ENCODE measurements around the gene NFATC1. TPM values are rescaled to one million over a fixed set of nuclear protein-coding genes. Genes with fewer than 3 reads are reported as not detected.
A peak's percentile ranks its signal among the peaks of the same experiment; 100 is the strongest.

NFATC1 gene
- total and polyA plus RNA-seq, 5 donors = 14.7 to 25.3 (median 20.3) TPM

DNA sequence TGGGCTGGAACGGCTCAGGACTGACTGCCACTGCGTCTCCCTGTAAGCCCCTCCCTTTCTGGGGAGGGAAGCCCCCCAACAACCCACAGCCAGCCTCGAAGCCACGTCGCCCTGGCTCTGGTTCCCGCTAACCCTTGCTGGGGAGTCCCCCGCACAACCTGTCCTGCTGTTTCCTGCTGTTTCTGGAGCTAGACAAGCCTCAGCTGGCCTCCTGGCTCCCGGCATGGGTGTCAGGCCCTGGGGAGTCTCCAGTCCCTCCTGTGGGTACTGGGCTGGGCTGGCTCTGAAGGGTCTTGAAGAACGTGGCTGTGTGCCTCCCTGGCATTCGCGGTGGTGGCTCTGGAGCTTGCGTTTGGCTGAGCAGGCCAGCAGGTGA is 20.9 kb downstream of the NFATC1 start:
- WGBS = 92% methylated on average over 12 of the region's 12 CpGs
- no peaks in the 10 kb centered on the region for H3K27me3 ChIP-seq (ENCODE audit: control insufficient read depth, insufficient read depth)
- H3K27ac ChIP-seq (ENCODE audit: low read length) = no peak overlapping the region
- H3K9me3 ChIP-seq (ENCODE audit: control insufficient read depth, low read length) = no peaks in the 10 kb centered on the region
- H3K4me1 ChIP-seq (ENCODE audit: control insufficient read depth, insufficient read depth, low read length) = no peaks in the 10 kb centered on the region
- H3K4me3 ChIP-seq (ENCODE audit: low read length) = no peak overlapping the region
- intact Hi-C loops (cut with DNase I) = no loop called here
- no peak for ATAC-seq
- peak in 2 of 3 donors; percentile 9 to 37 for DNase-seq

DNA sequence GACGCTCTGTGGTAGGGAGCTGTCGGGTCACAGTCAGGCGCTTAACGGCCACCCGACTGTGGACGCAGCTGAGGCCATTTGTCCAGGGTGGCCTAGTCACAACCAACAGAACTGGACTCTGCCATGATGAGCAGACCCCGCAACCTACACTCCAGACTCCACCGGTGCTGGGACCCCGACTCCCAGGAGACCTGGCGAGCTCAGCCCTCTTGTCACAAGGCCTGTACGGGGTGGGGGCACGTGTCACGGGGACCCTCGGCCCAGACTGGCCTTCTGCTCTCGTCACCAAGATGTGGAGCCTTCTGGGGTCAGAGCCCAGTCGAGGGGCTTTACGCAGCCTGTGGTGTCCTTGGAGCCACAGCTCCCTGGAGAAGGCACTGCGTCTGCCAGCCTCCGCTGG is 22.5 kb downstream of the NFATC1 start:
- Histone ChIP-seq H3K4me1 (ENCODE audit: control insufficient read depth, insufficient read depth, low read length) (no peaks in the 10 kb centered on the region), H3K27ac (ENCODE audit: low read length) (no peak overlapping the region), H3K27me3 (ENCODE audit: control insufficient read depth, insufficient read depth) (no peaks in the 10 kb centered on the region), H3K9me3 (ENCODE audit: control insufficient read depth, low read length) (no peaks in the 10 kb centered on the region), H3K4me3 (ENCODE audit: low read length) (no peak overlapping the region)
- intact Hi-C loops (cut with DNase I) = no loop called here
- WGBS = 94% methylated on average over 19 of the region's 19 CpGs
- DNase-seq (peak in 2 of 3 donors; percentile 9 to 33), ATAC-seq (no peak)

GRCh38 chr18:79418642-79419041 is 22.9 kb downstream of the NFATC1 start:
- H3K4me1 ChIP-seq (ENCODE audit: control insufficient read depth, insufficient read depth, low read length) = no peaks in the 10 kb centered on the region
- no peaks in the 10 kb centered on the region for H3K9me3 ChIP-seq (ENCODE audit: control insufficient read depth, low read length)
- no peak overlapping the region for H3K4me3 ChIP-seq (ENCODE audit: low read length)
- intact Hi-C loops (cut with DNase I) = no loop called here
- DNase-seq = peak in 2 of 3 donors; percentile 35 to 62
- H3K27me3 ChIP-seq (ENCODE audit: control insufficient read depth, insufficient read depth) = no peaks in the 10 kb centered on the region
- no peak for ATAC-seq
- WGBS = 81% methylated on average over 11 of the region's 11 CpGs
- no peak overlapping the region for H3K27ac ChIP-seq (ENCODE audit: low read length)

DNA sequence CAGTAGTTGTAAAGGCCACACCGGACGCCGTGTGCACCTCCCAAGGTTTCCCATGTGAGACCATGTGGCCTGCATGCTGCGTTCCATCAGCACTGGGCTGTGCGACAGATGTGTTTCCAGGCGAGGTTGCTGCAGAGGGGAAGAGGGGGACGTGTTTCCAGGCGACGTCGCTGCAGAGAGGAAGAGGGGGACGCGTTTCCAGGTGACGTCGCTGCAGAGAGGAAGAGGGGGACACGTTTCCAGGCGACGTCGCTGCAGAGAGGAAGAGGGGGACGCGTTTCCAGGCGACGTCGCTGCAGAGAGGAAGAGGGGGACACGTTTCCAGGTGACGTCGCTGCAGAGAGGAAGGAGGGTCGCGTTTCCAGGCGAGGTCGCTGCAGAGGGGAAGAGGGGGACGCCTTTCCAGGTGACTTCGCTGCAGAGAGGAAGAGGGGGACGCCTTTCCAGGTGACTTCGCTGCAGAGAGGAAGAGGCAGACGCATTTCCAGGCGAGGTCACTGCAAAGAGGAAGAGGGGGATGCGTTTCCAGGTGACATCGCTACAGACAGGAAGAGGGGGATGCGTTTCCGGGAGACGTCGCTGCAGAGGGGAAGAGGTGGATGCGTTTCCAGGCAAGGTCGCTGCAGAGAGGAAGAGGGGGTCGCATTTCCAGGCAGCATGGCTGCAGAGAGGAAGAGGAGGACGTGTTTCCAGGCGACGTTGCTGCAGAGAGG is 24.5 kb downstream of the NFATC1 start:
- Histone ChIP-seq H3K9me3 (ENCODE audit: control insufficient read depth, low read length) (no peaks in the 10 kb centered on the region), H3K27me3 (ENCODE audit: control insufficient read depth, insufficient read depth) (no peaks in the 10 kb centered on the region), H3K27ac (ENCODE audit: low read length) (no peak overlapping the region), H3K4me1 (ENCODE audit: control insufficient read depth, insufficient read depth, low read length) (no peaks in the 10 kb centered on the region), H3K4me3 (ENCODE audit: low read length) (no peak overlapping the region)
- peak in 2 of 3 donors; percentile 25 to 30 for DNase-seq
- no peak for ATAC-seq
- WGBS = 75% methylated on average over 48 of the region's 48 CpGs
- intact Hi-C loops (cut with DNase I) = no loop called here

- Histone ChIP-seq H3K27ac (ENCODE audit: low read length) (no peak overlapping the region), H3K27me3 (ENCODE audit: control insufficient read depth, insufficient read depth) (no peaks in the 10 kb centered on the region), H3K9me3 (ENCODE audit: control insufficient read depth, low read length) (no peaks in the 10 kb centered on the region), H3K4me3 (ENCODE audit: low read length) (no peak overlapping the region), H3K4me1 (ENCODE audit: control insufficient read depth, insufficient read depth, low read length) (no peaks in the 10 kb centered on the region)
- WGBS = 89% methylated on average over 26 of the region's 26 CpGs
- peak; percentile 36 to 46 (median 43) for DNase-seq
- intact Hi-C loops (cut with DNase I) = no loop called here
- ATAC-seq = no peak
Observed at GRCh38 chr18:79421275-79421857, 25.6 kb downstream of the NFATC1 start.

DNA sequence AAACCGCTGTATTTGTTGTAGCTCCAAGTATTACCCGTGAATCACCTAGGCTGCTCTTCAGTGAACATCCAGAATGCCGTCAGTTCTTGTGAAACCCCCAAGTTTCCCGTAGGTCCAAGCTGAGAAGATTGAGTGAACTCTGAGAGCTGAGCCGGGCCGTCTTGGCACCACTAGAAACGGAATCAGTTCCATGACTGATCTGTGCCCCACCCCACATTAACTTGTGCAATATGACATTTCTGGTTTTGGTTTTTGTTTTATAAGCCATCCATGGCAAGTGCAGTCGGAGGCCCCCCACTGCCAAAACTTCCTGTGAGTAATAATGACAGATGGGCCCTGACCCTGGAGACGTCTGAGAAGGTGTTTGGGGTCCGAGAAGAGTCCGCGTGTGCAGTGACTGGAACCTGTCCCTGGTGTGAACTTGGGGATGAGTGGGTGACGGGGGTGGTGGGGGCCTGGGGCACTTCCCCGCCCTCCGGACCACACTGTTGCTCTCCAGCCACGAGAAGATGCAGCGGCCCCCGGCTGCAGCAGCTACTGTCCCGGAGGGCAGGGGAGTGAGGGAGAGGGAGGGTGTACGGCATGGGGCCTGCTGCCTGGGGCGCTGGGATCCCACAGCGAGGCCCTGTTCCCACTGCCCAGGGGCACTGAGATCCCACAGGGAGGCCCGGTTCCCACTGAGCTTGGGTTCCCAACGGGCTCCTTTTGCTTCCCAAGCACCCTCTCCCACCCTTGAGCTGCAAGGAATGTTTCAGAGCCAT is 26.5 kb downstream of the NFATC1 start:
- no peak overlapping the region for H3K4me3 ChIP-seq (ENCODE audit: low read length)
- no peaks in the 10 kb centered on the region for H3K9me3 ChIP-seq (ENCODE audit: control insufficient read depth, low read length)
- H3K4me1 ChIP-seq (ENCODE audit: control insufficient read depth, insufficient read depth, low read length) = no peaks in the 10 kb centered on the region
- peak; percentile 30 to 59 (median 42) for DNase-seq
- no peak for ATAC-seq
- H3K27ac ChIP-seq (ENCODE audit: low read length) = no peak overlapping the region
- intact Hi-C loops (cut with DNase I) = no loop called here
- WGBS = 88% methylated on average over 24 of the region's 24 CpGs
- no peaks in the 10 kb centered on the region for H3K27me3 ChIP-seq (ENCODE audit: control insufficient read depth, insufficient read depth)

DNA sequence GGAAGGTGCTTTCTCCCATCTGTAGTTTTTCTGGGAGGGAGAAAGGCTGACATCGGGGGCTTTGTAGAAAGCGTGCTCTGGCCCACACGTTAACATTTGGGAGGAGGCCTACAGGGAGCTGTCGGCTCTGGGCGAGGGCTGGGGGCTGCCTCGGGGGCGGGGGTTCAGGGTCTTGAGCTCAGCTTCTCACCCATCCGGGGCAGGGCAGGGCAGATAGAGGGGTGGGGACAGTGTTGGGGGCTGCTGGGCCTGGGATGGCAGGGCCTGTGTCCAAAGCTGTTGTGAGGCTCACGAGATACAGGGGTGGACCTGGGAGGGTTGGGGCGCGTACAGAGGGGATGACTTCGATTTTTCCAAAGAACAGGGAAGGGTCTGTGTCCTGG is 27.0 kb downstream of the NFATC1 start:
- peak in 2 of 3 donors; percentile 40 to 62 for DNase-seq
- H3K4me1 ChIP-seq (ENCODE audit: control insufficient read depth, insufficient read depth, low read length) = no peaks in the 10 kb centered on the region
- WGBS = 89% methylated on average over 12 of the region's 12 CpGs
- H3K27me3 ChIP-seq (ENCODE audit: control insufficient read depth, insufficient read depth) = no peaks in the 10 kb centered on the region
- no peak overlapping the region for H3K4me3 ChIP-seq (ENCODE audit: low read length)
- H3K9me3 ChIP-seq (ENCODE audit: control insufficient read depth, low read length) = no peaks in the 10 kb centered on the region
- no peak for ATAC-seq
- H3K27ac ChIP-seq (ENCODE audit: low read length) = no peak overlapping the region
- intact Hi-C loops (cut with DNase I) = no loop called here

- peak; percentile 2 to 3 for ATAC-seq
- no peak overlapping the region for H3K27ac ChIP-seq (ENCODE audit: low read length)
Observed at GRCh38 chr18:79423211-79424007, 27.7 kb downstream of the NFATC1 start.

GRCh38 chr18:79424008-79424565 is 28.4 kb downstream of the NFATC1 start:
- ATAC-seq (peak; percentile 93 to 94), DNase-seq (peak; percentile 89 to 92 (median 91))
- Histone ChIP-seq H3K4me1 (ENCODE audit: control insufficient read depth, insufficient read depth, low read length) (no peaks in the 10 kb centered on the region), H3K27ac (ENCODE audit: low read length) (no peak overlapping the region), H3K4me3 (ENCODE audit: low read length) (no peak overlapping the region), H3K27me3 (ENCODE audit: control insufficient read depth, insufficient read depth) (no peaks in the 10 kb centered on the region), H3K9me3 (ENCODE audit: control insufficient read depth, low read length) (no peaks in the 10 kb centered on the region)
- intact Hi-C loops (cut with DNase I) = no loop called here
- 58% methylated on average over 30 of the region's 30 CpGs for WGBS

More at GRCh38 chr18:79423211-79424007, 27.7 kb downstream of the NFATC1 start:
- intact Hi-C loops (cut with DNase I) = no loop called here
- WGBS = 82% methylated on average over 26 of the region's 26 CpGs
- DNase-seq = peak in 2 of 3 donors; percentile 52 to 58
- Histone ChIP-seq H3K4me3 (ENCODE audit: low read length) (no peak overlapping the region), H3K27me3 (ENCODE audit: control insufficient read depth, insufficient read depth) (no peaks in the 10 kb centered on the region), H3K4me1 (ENCODE audit: control insufficient read depth, insufficient read depth, low read length) (no peaks in the 10 kb centered on the region), H3K9me3 (ENCODE audit: control insufficient read depth, low read length) (no peaks in the 10 kb centered on the region)

DNA sequence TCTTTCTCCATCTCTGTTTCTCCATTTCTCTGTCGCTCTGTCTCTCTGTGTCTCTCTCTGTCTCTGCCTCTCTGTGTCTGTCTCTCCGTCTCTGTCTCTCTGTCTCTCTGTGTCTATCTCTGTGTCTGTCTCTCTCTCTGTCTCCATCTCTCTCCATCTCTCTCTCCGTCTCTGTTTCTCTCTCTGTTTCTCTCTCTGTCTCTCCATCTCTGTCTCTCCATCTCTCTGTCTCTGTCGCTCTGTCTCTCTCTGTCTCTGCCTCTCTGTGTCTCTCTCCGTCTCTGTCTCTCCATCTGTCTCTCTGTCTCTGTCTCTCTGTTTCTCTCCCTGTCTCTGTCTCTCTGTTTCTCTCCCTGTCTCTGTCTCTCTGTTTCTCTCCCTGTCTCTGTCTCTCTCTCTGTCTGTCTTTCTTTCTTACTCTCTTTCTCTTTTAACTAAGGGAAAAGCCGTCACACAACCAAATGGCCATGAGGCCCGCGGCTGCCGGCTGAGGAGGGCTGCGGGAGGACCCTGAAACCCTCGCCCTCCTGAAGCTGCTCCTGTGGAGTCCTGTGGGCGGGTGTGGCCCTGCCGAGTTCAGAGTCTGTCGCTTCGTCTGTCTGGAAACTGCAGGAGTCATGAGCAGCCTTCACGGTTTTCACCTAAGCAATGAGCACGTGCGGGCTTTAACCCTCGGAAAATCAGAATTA is 29.3 kb downstream of the NFATC1 start:
- ATAC-seq (no peak), DNase-seq (peak in 2 of 3 donors; percentile 28 to 49)
- Histone ChIP-seq H3K27ac (ENCODE audit: low read length) (no peak overlapping the region), H3K27me3 (ENCODE audit: control insufficient read depth, insufficient read depth) (no peaks in the 10 kb centered on the region), H3K4me3 (ENCODE audit: low read length) (no peak overlapping the region), H3K4me1 (ENCODE audit: control insufficient read depth, insufficient read depth, low read length) (no peaks in the 10 kb centered on the region), H3K9me3 (ENCODE audit: control insufficient read depth, low read length) (no peaks in the 10 kb centered on the region)
- WGBS = 93% methylated on average over 19 of the region's 19 CpGs
- intact Hi-C loops (cut with DNase I) = no loop called here
